DMS 273 (cell line): Measurements from ENCODE around the gene TIMM23.

Experiments
- DNase-seq: peaks from one replicate; lab custom pipeline; 2025; ENCODE audit not compliant: unreplicated experiment; lab: John Stamatoyannopoulos, UW

Gene TIMM23

DNA sequence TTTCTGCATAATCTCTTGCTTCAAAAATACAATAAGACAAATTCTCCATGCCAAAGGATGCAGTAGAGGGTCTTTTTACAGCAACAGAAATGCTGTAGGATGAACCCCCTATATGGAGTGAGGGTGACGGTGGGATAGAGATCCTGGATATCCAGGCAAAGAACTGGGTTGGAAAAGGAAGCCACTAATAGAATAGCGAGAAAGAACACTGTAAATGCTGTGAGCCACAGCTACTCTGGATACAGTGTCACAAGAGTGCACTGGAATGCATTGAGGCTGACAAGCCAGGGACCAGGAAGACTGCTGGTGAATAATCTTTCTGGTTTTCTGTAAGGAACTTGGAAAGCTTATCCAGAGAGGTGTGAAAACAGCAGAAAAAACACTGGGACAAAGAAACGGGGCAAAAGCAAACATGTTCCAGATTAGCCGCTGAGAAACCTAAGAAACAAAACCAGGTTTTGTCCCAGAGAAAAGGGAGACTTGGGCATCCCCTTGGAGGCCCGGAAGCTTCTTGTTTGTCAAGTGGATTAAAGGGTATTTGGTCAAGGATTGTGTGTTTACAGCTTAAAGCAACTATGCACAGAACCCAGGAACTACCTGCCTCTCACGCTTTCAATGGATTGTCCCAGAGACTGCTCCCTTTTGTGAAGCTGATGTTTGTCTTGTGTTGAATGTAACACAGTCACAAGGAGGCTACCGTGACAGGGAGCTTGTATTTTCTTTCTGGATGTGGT lies 79.9 kb downstream of the TIMM23 start:
- no peak for DNase-seq

DNA sequence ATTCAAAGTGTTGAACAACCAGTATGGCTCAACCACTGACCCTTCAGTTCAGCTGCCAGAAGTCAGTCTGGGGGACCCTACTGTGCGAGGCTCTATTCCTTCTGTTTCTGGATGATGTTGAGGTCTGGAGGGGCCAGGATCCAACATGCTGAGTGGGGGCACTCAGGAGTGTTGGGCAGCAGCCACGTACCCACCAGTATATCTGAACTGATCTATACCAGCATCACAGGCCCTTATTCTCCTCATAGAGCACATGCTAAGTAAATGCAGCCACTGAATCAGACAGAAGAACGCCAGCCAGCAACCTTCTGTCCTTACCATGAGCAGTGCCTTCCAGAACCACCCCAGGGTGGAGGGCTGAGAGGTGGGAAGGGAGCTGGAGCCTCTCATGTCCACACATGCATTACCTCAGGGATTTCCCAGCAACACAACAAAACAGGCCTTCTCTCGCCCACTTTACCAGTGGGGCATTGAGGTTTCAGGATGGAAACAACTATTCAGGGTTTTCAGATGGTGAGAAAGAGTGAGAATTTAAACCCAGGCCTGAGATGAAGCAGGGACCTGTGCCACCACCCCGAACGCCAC lies 80.6 kb downstream of the TIMM23 start:
- DNase-seq, result no peak
